Fibroblast of upper back skin (primary cell): ENCODE data around the gene CMTM5.
"Not testable (repeated sequence)": the region's sequence is repeated elsewhere in the genome, so short reads cannot be mapped to it uniquely, and the experiment has no call there.

ENCODE experiments used
- DNase-seq: peaks from one replicate; pipeline ENCODE4 v3.0.0-alpha.2; 2013

Gene CMTM5

DNA sequence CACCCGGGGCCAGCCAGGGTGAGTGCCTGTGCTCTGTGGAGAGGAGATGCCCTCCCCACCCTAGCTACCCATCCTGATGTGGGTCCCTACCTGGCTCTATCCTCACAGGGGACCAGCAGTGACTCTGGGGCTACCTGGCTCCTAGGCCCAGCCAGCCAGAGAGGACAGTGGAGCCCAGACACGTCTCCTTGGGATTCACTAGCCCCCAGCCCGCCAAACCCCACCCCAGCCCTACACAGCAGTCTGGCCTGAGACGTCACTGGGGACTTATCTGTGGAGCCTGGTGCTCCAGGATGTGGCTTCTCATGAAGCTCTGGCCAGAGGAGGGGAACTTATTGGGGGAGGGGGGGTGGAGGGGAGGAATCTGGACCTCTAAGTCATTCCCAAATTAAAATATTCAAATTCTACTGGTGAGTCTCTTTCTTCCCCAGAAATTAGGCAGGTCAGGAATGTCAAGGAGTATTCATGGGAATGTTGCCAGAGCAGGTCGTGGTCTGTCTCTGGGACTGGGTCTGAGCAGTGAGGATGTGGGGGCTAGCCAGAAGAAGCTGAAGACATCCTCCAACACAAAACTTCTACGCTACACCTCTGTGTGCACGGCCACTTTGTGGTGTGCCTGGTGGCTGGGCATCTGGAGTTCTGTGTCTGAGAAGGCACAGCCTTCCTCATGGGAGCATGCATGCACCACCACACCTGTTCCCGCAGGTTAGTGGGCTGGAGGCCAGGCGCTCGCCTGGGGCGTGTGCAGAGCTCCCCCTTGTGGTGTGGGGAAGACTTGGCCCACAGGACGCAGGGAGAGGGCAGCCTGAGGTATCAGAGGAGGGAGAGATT is 2.7 kb downstream of the CMTM5 start:
- DNase-seq, result peak; percentile 31

DNA sequence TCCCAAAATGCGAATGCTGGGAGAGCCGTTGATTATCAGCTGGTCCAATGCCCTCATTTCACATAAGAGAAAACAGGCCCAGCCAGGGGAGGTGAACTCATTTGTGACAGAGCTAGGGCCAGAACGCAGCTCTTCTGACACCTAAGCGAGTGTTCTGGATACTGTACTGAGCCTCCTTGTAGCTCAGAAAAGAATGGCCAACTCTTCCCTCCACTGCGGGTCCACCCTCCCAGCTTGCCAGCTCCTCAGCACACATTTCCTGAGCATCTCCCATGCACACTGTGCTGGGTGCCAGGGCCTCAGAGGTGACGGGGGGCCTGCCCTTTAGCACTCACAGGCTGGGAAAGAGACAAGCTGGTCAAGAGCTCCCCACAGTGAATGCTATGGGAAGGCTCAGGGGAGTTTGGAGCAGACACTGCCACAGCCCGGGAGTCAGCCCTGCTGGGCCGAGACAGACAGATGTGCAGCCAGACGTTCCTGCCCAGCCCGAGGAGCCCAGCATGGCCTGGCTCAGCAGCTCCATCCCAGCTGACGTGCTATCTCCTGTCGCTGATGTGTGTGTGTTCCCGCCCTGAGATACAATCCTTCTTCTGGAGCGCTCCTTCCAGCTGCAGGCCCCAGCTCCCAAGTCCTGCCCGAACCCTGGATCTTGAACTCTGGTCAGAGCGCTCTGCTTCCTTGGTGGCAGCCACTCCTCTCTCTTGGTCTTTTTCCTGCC is 3.5 kb downstream of the CMTM5 start:
- DNase-seq, result no peak

DNA sequence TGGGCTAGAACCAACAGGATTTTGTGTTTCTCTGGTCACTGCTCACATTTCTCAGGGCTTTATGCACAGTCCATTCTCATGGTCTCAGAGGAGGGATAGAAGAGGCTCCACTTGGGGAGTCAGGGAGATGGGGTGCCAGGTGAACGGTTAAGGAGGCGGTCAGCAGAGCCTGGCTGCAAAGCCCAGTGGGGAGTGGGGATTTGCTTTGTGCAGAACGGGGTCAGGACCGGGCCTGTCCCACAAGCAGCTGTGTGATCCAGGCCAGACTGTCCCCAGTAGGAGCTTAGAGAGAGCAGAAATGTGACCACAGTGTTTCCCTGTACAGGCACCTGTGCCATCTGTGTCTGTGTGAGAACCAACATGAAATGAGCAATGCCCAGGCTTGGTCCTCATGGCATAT is 4.1 kb downstream of the CMTM5 start:
- no peak for DNase-seq

GRCh38 chr14:23381871-23382270 is 5.0 kb downstream of the CMTM5 start:
- no peak for DNase-seq

DNA sequence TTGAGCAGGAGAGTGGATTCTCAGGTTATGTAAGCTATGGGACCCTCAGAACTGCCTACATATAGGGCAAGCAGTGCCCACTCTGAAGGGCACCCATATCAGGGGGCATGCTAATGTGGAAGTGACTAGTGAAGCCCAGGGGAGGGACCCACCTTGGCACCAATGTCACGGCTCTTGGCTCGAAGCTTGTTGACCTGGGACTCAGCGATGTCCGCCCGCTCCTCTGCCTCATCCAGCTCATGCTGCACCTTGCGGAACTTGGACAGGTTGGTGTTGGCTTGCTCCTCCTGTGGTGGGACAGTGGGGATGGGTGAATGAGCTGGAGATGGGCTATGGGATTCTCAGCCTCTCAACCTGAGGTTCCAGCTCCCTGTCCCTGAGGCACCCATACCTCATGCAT is 5.4 kb downstream of the CMTM5 start:
- no peak for DNase-seq

GRCh38 chr14:23382731-23383440 is 6.0 kb downstream of the CMTM5 start:
- DNase-seq, result no peak

- no peak for DNase-seq
Observed at GRCh38 chr14:23384364-23385080, 7.7 kb downstream of the CMTM5 start.

GRCh38 chr14:23385244-23385641 is 8.4 kb downstream of the CMTM5 start:
- DNase-seq, result no peak

- no peak for DNase-seq
Observed at GRCh38 chr14:23385642-23386265, 8.9 kb downstream of the CMTM5 start.

GRCh38 chr14:23386266-23386657 is 9.4 kb downstream of the CMTM5 start:
- DNase-seq, result not testable (repeated sequence)

DNA sequence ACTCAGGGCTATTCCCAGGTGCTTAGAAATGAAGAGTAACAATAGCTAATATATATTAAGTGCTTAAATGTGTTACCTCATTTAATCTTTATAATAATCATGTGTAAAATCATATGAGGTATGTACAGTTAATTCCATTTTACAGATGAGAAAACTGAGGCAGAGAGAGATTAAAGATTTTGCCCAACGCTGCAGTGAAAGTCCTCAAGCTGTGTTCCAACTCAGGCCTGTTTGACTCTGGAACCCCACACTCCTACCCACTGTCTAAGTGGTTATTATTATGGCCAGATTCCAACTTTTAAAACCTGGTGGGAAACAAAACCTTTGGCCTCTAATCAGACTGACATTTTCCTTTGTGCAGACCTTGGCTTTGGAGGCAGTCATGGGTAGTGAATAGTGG is 10.2 kb downstream of the CMTM5 start:
- DNase-seq, result no peak

GRCh38 chr14:23387916-23388882 is 11.4 kb downstream of the CMTM5 start:
- no peak for DNase-seq

DNA sequence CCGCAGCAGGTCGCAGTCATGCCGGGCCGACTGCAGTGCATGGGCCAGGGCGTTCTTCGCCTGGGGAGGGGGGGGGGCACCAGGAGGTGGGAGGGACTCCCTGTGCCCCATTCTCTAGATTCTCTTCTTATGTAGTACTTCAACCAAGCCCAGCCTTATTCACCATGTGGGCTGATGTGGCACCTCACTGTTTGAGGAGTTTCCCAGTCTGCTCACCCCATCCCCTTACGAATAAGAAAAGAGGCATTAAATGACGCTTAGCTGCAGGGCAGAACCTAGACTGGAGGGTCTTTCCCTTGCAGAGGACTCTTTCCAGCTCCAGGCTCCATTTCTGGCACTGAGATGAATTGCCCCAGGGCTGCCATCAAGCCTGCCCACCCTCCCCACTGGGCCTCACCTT is 12.2 kb downstream of the CMTM5 start:
- DNase-seq, result no peak

DNA sequence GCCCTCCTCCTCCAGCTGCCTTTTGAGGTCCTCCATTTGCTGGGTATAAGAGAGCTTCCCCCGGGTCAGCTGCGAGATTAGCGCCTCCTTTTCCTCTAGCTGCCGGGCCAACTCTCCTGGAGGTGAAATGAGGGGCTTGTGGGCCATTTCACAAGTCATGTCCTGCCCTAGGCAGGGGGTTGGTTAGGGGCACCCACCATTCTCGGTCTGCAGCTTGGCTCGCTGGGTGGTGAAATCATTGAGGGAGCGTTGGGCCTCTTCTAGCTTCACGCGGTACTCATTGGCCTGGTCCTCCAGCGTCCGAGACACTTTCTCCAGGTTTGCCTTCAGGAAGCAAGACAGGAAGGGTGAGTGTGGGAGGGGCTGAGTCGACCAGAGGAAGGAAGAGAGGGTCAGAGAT is 12.6 kb downstream of the CMTM5 start:
- DNase-seq, result no peak

GRCh38 chr14:23389871-23390270 is 13.0 kb downstream of the CMTM5 start:
- not testable (repeated sequence) for DNase-seq

- DNase-seq, result no peak
Observed at GRCh38 chr14:23392613-23393012, 15.8 kb downstream of the CMTM5 start.

DNA sequence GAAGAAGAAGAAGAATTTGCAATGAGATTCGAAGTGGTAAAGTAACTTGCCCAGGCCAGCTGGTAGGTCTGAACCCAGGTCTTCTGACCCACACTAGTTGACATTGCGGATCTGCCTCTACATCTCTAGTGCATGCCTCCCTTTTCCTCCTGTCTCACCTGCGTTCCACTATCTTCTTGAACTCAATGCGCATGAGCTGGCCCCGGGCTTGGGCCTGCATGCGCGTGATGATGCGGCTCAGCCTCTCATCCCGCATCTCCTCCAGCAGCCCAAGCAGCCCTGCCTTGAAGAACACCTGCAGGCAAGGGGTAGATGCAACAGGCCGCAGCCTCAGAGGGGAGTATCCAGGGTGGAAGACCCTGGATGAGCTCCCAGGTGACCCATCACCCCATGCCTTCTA is 19.3 kb downstream of the CMTM5 start:
- DNase-seq, result no peak

- no peak for DNase-seq
Observed at GRCh38 chr14:23396781-23397407, 20.0 kb downstream of the CMTM5 start.

DNA sequence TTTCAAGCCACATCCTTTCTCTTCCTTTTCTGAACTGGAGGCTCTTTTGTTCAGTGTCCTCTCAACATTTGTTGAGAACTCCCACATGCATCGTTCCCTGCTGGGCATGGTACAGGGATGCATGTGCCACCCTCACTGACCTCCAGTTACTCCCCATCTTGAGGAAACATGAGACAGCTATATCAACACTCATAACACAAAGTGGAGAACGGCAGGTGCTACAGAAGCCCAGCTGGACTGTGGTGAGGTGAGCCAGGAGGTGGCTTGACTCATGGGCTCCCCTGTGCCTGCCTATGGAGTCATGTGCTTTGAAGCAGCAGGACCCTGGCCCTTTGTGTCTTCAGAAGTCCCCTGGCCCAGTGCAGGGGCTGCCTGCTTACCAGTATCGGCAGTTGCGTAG is 21.5 kb downstream of the CMTM5 start:
- DNase-seq, result no peak

DNA sequence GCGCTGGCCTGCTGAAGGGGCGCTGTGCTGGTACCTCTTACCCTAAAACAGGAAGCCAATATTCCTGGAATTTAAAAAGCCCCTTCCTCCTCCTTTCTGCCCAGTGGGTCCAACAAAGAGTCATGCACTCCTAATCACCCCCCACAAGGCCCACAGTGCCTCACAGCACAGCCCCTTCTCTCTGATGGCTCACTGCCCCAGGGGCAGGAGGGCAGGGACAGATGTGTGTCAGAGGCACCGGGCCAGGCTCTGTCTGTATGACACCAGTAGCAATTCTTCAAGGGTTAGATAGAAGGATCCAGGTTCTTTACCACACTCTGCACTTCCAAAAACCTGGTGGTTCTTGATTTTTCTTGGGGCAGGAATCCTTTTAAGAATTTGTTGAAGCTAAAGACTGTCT is 22.3 kb downstream of the CMTM5 start:
- no peak for DNase-seq

DNA sequence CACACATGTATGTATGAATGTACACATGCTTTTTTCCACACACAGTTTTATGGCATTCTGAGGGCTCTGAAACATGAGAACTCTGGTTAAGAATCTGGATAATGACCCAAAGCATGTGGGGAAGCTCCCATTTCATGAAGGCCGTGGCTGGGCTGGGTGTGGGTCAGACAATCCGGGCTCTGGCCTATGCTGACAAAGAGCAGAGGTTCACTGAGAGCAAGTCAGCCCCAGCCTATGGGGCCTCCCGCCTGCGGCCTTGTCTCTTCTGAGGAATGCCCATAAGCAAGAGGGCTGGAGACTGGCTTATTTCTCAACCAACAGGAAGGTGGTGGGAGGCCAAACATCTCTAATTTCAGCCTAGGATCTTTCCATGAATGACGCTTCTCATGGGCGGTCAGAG is 22.7 kb downstream of the CMTM5 start:
- no peak for DNase-seq
